ENCODE measurements around the gene OMA1. TPM values are rescaled to one million over a fixed set of nuclear protein-coding genes. Genes with fewer than 3 reads are reported as not detected.
"Not testable (repeated sequence)": the region's sequence is repeated elsewhere in the genome, so short reads cannot be mapped to it uniquely, and the experiment has no call there.

OMA1 gene
- total and polyA plus RNA-seq, 10 of the 15 experiments (the other 5 are each of a cell fraction or from before 2014, with no cell fraction given) = 23.6 to 67.1 (median 47.1) TPM

- in situ Hi-C loops (cut with MboI) = loop anchor here (25.0 kb wide), 1 partner anchor 1726 kb away; no protein-coding TSS in a partner anchor
- H3K27ac ChIP-seq (ENCODE audit: control insufficient read depth, insufficient read depth); intact Hi-C loops (cut with micrococcal nuclease; ENCODE audit: unreplicated experiment); H3K9ac ChIP-seq (ENCODE audit: control insufficient read depth, insufficient read depth, low read length); H3K4me1 ChIP-seq (ENCODE audit: control insufficient read depth, insufficient read depth, low read length); FAIRE-seq; H3K36me3 ChIP-seq (ENCODE audit: control insufficient read depth in 2 of 2, insufficient read depth in 2 of 2, low read length in 1 of 2); CTCF ChIA-PET; H3K9me3 ChIP-seq (replicated peaks; ENCODE audit: control insufficient read depth, insufficient read depth, low read length); H3K4me3 ChIP-seq; RAD21 ChIA-PET (ENCODE audit: unreplicated experiment); H3K79me2 ChIP-seq (ENCODE audit: control insufficient read depth, insufficient read depth, low read length); H3K4me2 ChIP-seq (ENCODE audit: control insufficient read depth, insufficient read depth); H2AFZ ChIP-seq (ENCODE audit: control insufficient read depth, low read depth, low read length); H4K20me1 ChIP-seq (ENCODE audit: control insufficient read depth, insufficient read depth); H3K27me3 ChIP-seq (replicated peaks in 1 of 2; ENCODE audit: control insufficient read depth in 2 of 2, insufficient read depth in 2 of 2, low read length in 1 of 2); SMC1A ChIA-PET (ENCODE audit: uncharacterized antibody, unreplicated experiment); ATAC-seq; POLR2A ChIA-PET; DNase-seq (ENCODE audit: low read depth, low spot score); BruUV-seq (replicated peaks): not testable (repeated sequence)
- no CpG with 5 or more reads among the region's 1 CpG for WGBS (ENCODE audit: insufficient coverage, insufficient replicate concordance, low lambda C conversion rate, missing lambda C conversion rate)
These were observed 17.2 kb upstream of the OMA1 start for GRCh38 chr1:58563715-58564114.

GRCh38 chr1:58561633-58562032 is 15.1 kb upstream of the OMA1 start:
- H3K4me1 ChIP-seq (ENCODE audit: control insufficient read depth, insufficient read depth, low read length) = no peaks in the 10 kb centered on the region
- H3K9ac ChIP-seq (ENCODE audit: control insufficient read depth, insufficient read depth, low read length) = no peak overlapping the region
- H3K9me3 ChIP-seq (replicated peaks; ENCODE audit: control insufficient read depth, insufficient read depth, low read length) = no peaks in the 10 kb centered on the region; the same call in 2 of the 3 replicates
- ChIA-PET SMC1A (ENCODE audit: uncharacterized antibody, unreplicated experiment) (interaction anchor here (1.6 kb wide), 1 partner anchor 11 kb away, joined by 5 read pairs; no protein-coding TSS in a partner anchor), CTCF (interaction anchor here (0.6 to 2.1 kb wide), 2 partner anchors 91 to 943 kb away, joined by 3 to 8 read pairs; no protein-coding TSS in a partner anchor), RAD21 (ENCODE audit: unreplicated experiment) (no interaction called here), POLR2A (no interaction called here)
- in situ Hi-C loops (cut with MboI) = loop anchor here (25.0 kb wide), 1 partner anchor 1724 kb away; no protein-coding TSS in a partner anchor
- no peak overlapping the region for H2AFZ ChIP-seq (ENCODE audit: control insufficient read depth, low read depth, low read length)
- WGBS (ENCODE audit: insufficient coverage, insufficient replicate concordance, low lambda C conversion rate, missing lambda C conversion rate) = 21% methylated on average over 6 of the region's 6 CpGs
- FAIRE-seq (no peak), ATAC-seq (no peak), DNase-seq (ENCODE audit: low read depth, low spot score) (no peak)
- H3K4me3 ChIP-seq = no peak overlapping the region
- no peaks in the 10 kb centered on the region for H3K27me3 ChIP-seq (replicated peaks in 1 of 2; ENCODE audit: control insufficient read depth in 2 of 2, insufficient read depth in 2 of 2, low read length in 1 of 2)
- H4K20me1 ChIP-seq (ENCODE audit: control insufficient read depth, insufficient read depth) = no peaks in the 10 kb centered on the region
- H3K4me2 ChIP-seq (ENCODE audit: control insufficient read depth, insufficient read depth) = no peak overlapping the region
- no peaks in the 10 kb centered on the region for H3K36me3 ChIP-seq (ENCODE audit: control insufficient read depth in 2 of 2, insufficient read depth in 2 of 2, low read length in 1 of 2)
- intact Hi-C loops (cut with micrococcal nuclease; ENCODE audit: unreplicated experiment) = no loop called here
- H3K27ac ChIP-seq (ENCODE audit: control insufficient read depth, insufficient read depth) = no peak overlapping the region
- no TSS peak for BruUV-seq (replicated peaks)
- TF ChIP-seq ZBTB40 (IDR thresholded peaks at IDR 0.05; ENCODE audit: borderline replicate concordance) (no peak), RBBP5 (conservative IDR thresholded peaks at IDR 0.05) (no peak), CBX5 (IDR thresholded peaks at IDR 0.05; ENCODE audit: low read depth) (no peak)
- no peaks in the 10 kb centered on the region for H3K79me2 ChIP-seq (ENCODE audit: control insufficient read depth, insufficient read depth, low read length)

All from GM12878 (cell line).